CD14-positive monocyte (primary cell): Measurements from ENCODE around the gene RREB1. TPM values are rescaled to one million over a fixed set of nuclear protein-coding genes. Genes with fewer than 3 reads are reported as not detected.
A peak's percentile ranks its signal among the peaks of the same experiment; 100 is the strongest.

Source experiments
- DNase-seq, 3 donors: peaks; one replicate each; pipeline ENCODE4 v3.0.0-alpha.2; 2011 to 2022
- H2AFZ ChIP-seq: 2 replicates; pipeline ENCODE4 v1.6.0; 2012; ENCODE audit warnings: mild to moderate bottlenecking, low read depth, low read length, inconsistent platforms; ENCODE audit not compliant: insufficient read depth, poor library complexity, severe bottlenecking
- H3K27ac ChIP-seq, 2 donors: 1 replicate in 1 of 2; 2 replicates in 1 of 2; pipeline ENCODE4 v1.5.1; 2012 to 2013; ENCODE audit warnings: low read length in 2 of 2, control low read depth in 1 of 2, inconsistent platforms in 1 of 2, low read depth in 1 of 2, mild to moderate bottlenecking in 1 of 2
- H3K27me3 ChIP-seq, 2 donors: one replicate each; pipeline versions ENCODE4 v1.6.0 to v1.6.1; 2011 to 2013; ENCODE audit warnings: low read length in 2 of 2; ENCODE audit not compliant: control insufficient read depth in 2 of 2, insufficient read depth in 2 of 2
- H3K36me3 ChIP-seq, 2 donors: replicated peaks in 1 of 2; 1 replicate in 1 of 2; 2 replicates in 1 of 2; pipeline versions ENCODE4 v1.5.1 to v1.6.1; 2012 to 2013; ENCODE audit warnings: low read length in 2 of 2, control low read depth in 1 of 2, inconsistent platforms in 1 of 2, mild to moderate bottlenecking in 1 of 2; ENCODE audit not compliant: insufficient read depth in 2 of 2, control insufficient read depth in 1 of 2
- H3K4me1 ChIP-seq, 2 donors: 1 replicate in 1 of 2; 2 replicates in 1 of 2; pipeline versions ENCODE4 v1.5.1 to v1.6.1; 2012 to 2013; ENCODE audit warnings: low read length in 2 of 2, control low read depth in 1 of 2, inconsistent platforms in 1 of 2, mild to moderate bottlenecking in 1 of 2, moderate library complexity in 1 of 2; ENCODE audit not compliant: insufficient read depth in 2 of 2, control insufficient read depth in 1 of 2
- H3K4me2 ChIP-seq: replicated peaks from 2 replicates; pipeline ENCODE3; 2012; ENCODE audit warnings: low read length, moderate library complexity, mild to moderate bottlenecking; ENCODE audit not compliant: poor library complexity, severe bottlenecking; ENCODE audit errors: extremely low read depth
- H3K4me3 ChIP-seq, 3 experiments: fragments of 200-600 bp in 1 of 3; sonication (generic) in 1 of 3; replicated peaks in 1 of 3; 1 replicate in 2 of 3; 2 replicates in 1 of 3; pipeline ENCODE4 v1.5.1; 2011 to 2013; ENCODE audit warnings: low read length in 3 of 3, mild to moderate bottlenecking in 3 of 3, control low read depth in 2 of 3, low read depth in 2 of 3, inconsistent platforms in 1 of 3, moderate library complexity in 1 of 3
- H3K79me2 ChIP-seq: 2 replicates; pipeline ENCODE4 v1.6.0; 2012; ENCODE audit warnings: mild to moderate bottlenecking, control low read depth, inconsistent platforms, low read length, moderate library complexity; ENCODE audit not compliant: insufficient read depth
- H3K9ac ChIP-seq: 2 replicates; pipeline ENCODE4 v1.6.0; 2017; ENCODE audit warnings: low read length, mild to moderate bottlenecking; ENCODE audit not compliant: insufficient read depth, poor library complexity, severe bottlenecking
- H3K9me3 ChIP-seq, 2 donors: replicated peaks in 1 of 2; 1 replicate in 1 of 2; 2 replicates in 1 of 2; pipeline versions ENCODE4 v1.5.1 to v1.6.1; 2012 to 2013; ENCODE audit warnings: low read length in 2 of 2, control low read depth in 1 of 2; ENCODE audit not compliant: control insufficient read depth in 1 of 2, insufficient read depth in 1 of 2
- H4K20me1 ChIP-seq: 2 replicates; pipeline ENCODE4 v1.6.0; 2012; ENCODE audit warnings: mild to moderate bottlenecking, low read length, control low read depth, moderate library complexity; ENCODE audit not compliant: insufficient read depth
- H3K27ac Mint-ChIP-seq, 7 donors: one replicate each; pipeline ENCODE4 v1.8.0; 2020; ENCODE audit warnings: mild to moderate bottlenecking in 7 of 7, mixed read lengths in 7 of 7, moderate library complexity in 6 of 7, inconsistent platforms in 2 of 7
- H3K27me3 Mint-ChIP-seq, 3 donors: one replicate each; pipeline ENCODE4 v1.8.0; 2021 to 2022; ENCODE audit warnings: low read depth in 3 of 3, mild to moderate bottlenecking in 3 of 3, mixed read lengths in 3 of 3, moderate library complexity in 3 of 3, inconsistent platforms in 1 of 3
- H3K36me3 Mint-ChIP-seq, 2 donors: one replicate each; pipeline ENCODE4 v1.8.0; 2020; ENCODE audit warnings: mixed read lengths in 2 of 2, inconsistent platforms in 1 of 2, mild to moderate bottlenecking in 1 of 2
- H3K4me1 Mint-ChIP-seq: one replicate; pipeline ENCODE4 v1.8.0; 2020; ENCODE audit warnings: mild to moderate bottlenecking, mixed read lengths
- H3K4me3 Mint-ChIP-seq, 2 donors: one replicate each; pipeline ENCODE4 v1.8.0; 2020; ENCODE audit warnings: mild to moderate bottlenecking in 2 of 2, mixed read lengths in 2 of 2, moderate library complexity in 1 of 2
- H3K9me3 Mint-ChIP-seq, 7 donors: one replicate each; pipeline ENCODE4 v1.8.0; 2020 to 2022; ENCODE audit warnings: mixed read lengths in 7 of 7, mild to moderate bottlenecking in 6 of 7, moderate library complexity in 6 of 7, inconsistent platforms in 2 of 7
- CTCF ChIP-seq: fragments of 200-600 bp; IDR thresholded peaks from one replicate; pipeline ENCODE4 v1.8.0; 2022; ENCODE audit warnings: antibody characterized with exemption, mild to moderate bottlenecking
- WGBS: methylation state at CpG from one replicate; pipeline ENCODE4 v1.1.5; 2013; ENCODE audit warnings: missing lambda C conversion rate; ENCODE audit not compliant: insufficient coverage; 5-methylcytosine and 5-hydroxymethylcytosine counted together
- intact Hi-C, 2 donors: fragments of 100-400 bp; cut with micrococcal nuclease; formaldehyde crosslinking; loops; one replicate each; pipeline versions ENCODE4 v1.15.0 to v1.15.1; 2023
- polyA plus RNA-seq, 3 donors: library from polyadenylated mRNA; depleted of rRNA in 1 of 3; unstranded in 2 of 3; stranded (reverse) in 1 of 3; fragments of 300-500 nt in 2 of 3; fragments of >200 nt in 1 of 3; fragmentation: Illumina TruSeq in 2 of 3; gene quantifications; 1 replicate in 2 of 3; 2 replicates in 1 of 3; pipeline ENCODE4 v1.2.3, GENCODE V29; 2012 to 2021

The RREB1 gene
- polyA plus RNA-seq, 3 donors, result 2.1 to 15.3 (median 5.6) TPM

- H3K4me1 Mint-ChIP-seq, result peaks cover 55% of the 10 kb centered on the region
- no peak for DNase-seq
- Histone ChIP-seq H2AFZ (no peak overlapping the region), H4K20me1 (peaks cover 63% of the 10 kb centered on the region), H3K4me1 (peaks cover 35 to 48% of the 10 kb centered on the region in 2 donors), H3K9me3 (no peaks in the 10 kb centered on the region), H3K27ac (peak overlapping the region in 1 of 2 donors; percentile 77), H3K4me2 (peak overlapping the region; percentile 64), H3K9ac (peak overlapping the region; percentile 16), H3K4me3 (peak overlapping the region in 1 of 3 experiments; percentile 56), H3K27me3 (no peaks in the 10 kb centered on the region), H3K36me3 (peaks cover 0 to 2% of the 10 kb centered on the region in 2 donors), H3K79me2 (peaks cover 99% of the 10 kb centered on the region)
- peak overlapping the region in 1 of 2 donors; percentile 70 for H3K4me3 Mint-ChIP-seq
- H3K27ac Mint-ChIP-seq, result peak overlapping the region; percentile 80 to 94 (median 91)
- WGBS, result no CpG with 5 or more reads among the region's 2 CpGs
- no peaks in the 10 kb centered on the region for H3K9me3 Mint-ChIP-seq
- no peaks in the 10 kb centered on the region for H3K27me3 Mint-ChIP-seq
- H3K36me3 Mint-ChIP-seq, result peaks cover 8 to 11% of the 10 kb centered on the region in 2 donors
- intact Hi-C loops, result no loop called here
- TF ChIP-seq CTCF, result no peak
These were observed 30.3 kb downstream of the RREB1 start for GRCh38 chr6:7138046-7138531.

- Histone ChIP-seq H3K4me2 (no peak overlapping the region), H3K36me3 (no peaks in the 10 kb centered on the region), H3K4me3 (no peak overlapping the region), H2AFZ (no peak overlapping the region), H3K9me3 (no peaks in the 10 kb centered on the region), H3K79me2 (peaks cover 99% of the 10 kb centered on the region), H3K27me3 (no peaks in the 10 kb centered on the region), H4K20me1 (peaks cover 63% of the 10 kb centered on the region), H3K4me1 (peaks cover 35 to 57% of the 10 kb centered on the region in 2 donors), H3K9ac (no peak overlapping the region), H3K27ac (no peak overlapping the region)
- Mint-ChIP-seq H3K9me3 (no peaks in the 10 kb centered on the region), H3K4me1 (peaks cover 62% of the 10 kb centered on the region), H3K27me3 (no peaks in the 10 kb centered on the region), H3K4me3 (no peak overlapping the region), H3K36me3 (peaks cover 3 to 4% of the 10 kb centered on the region in 2 donors), H3K27ac (peak overlapping the region in 4 of 7 donors; percentile 37 to 73 (median 46))
- DNase-seq, result no peak
- no peak for TF ChIP-seq CTCF
- WGBS, result 100% methylated on average over 1 of the region's 1 CpG
- intact Hi-C loops, result no loop called here
These were observed 31.2 kb downstream of the RREB1 start for GRCh38 chr6:7138921-7139358.
